H1 (cell line): Measurements from ENCODE around the gene PPM1L. TPM values are rescaled to one million over a fixed set of nuclear protein-coding genes. Genes with fewer than 3 reads are reported as not detected.

Experiments used
- BACH1 ChIP-seq: IDR thresholded peaks from 2 replicates; pipeline ENCODE4 v1.6.1; 2012; ENCODE audit warnings: low read length, improper control_type of control experiment
- BRCA1 ChIP-seq: IDR thresholded peaks from 2 replicates; pipeline ENCODE4 v1.6.1; 2012; ENCODE audit warnings: low read depth, low read length, improper control_type of control experiment
- JUN ChIP-seq: IDR thresholded peaks from 2 replicates; pipeline ENCODE4 v1.6.1; 2011; ENCODE audit warnings: low read depth, mild to moderate bottlenecking, improper control_type of control experiment, low read length
- JUND ChIP-seq: IDR thresholded peaks from 2 replicates; pipeline ENCODE4 v1.6.1; 2011; ENCODE audit warnings: mild to moderate bottlenecking, improper control_type of control experiment, low read length
- SAP30 ChIP-seq: fragments of 300-600 bp; sonication (generic); IDR thresholded peaks from 2 replicates; pipeline ENCODE4 v1.7.1; 2012; ENCODE audit warnings: low read length, moderate library complexity, mild to moderate bottlenecking, inconsistent platforms; ENCODE audit not compliant: insufficient read depth, insufficient replicate concordance
- SIX5 ChIP-seq: IDR thresholded peaks from 2 replicates; pipeline ENCODE4 v1.6.1; 2011; ENCODE audit warnings: mild to moderate bottlenecking, low read depth, low read length
- SP2 ChIP-seq: IDR thresholded peaks from 2 replicates; pipeline ENCODE4 v1.6.1; 2012; ENCODE audit warnings: mild to moderate bottlenecking, low read length, inconsistent platforms
- TAF7 ChIP-seq: optimal IDR thresholded peaks from 2 replicates; pipeline ENCODE3; 2011; ENCODE audit warnings: low read depth, mild to moderate bottlenecking, inconsistent platforms, low read length, moderate library complexity, borderline replicate concordance
- TCF12 ChIP-seq: IDR thresholded peaks from 2 replicates; pipeline ENCODE4 v1.6.1; 2011; ENCODE audit warnings: low read depth, mild to moderate bottlenecking, low read length
- ZNF274 ChIP-seq: IDR thresholded peaks from 2 replicates; pipeline ENCODE4 v1.7.0; 2012; ENCODE audit warnings: low read length, borderline replicate concordance; ENCODE audit errors: extremely low read depth
- polyA plus RNA-seq, 7 experiments: library from polyadenylated mRNA; depleted of rRNA in 3 of 7; stranded (reverse) in 5 of 7; unstranded in 2 of 7; fragments of >200 nt in 5 of 7; fragments of 200-250 nt in 2 of 7; gene quantifications; 1 replicate in 5 of 7; 2 replicates in 1 of 7; 4 replicates in 1 of 7; pipeline versions ENCODE4 v1.2.1 to v1.2.3, GENCODE V29; 2011 to 2013; ENCODE audit warnings: missing spikeins in 2 of 7, mixed read lengths in 2 of 7
- total RNA-seq: library from RNA; stranded (reverse); fragmentation: NEBNext Ultra II Directional; extraction: Animal tissue kit (Norgen Biotek cat#: 25700); gene quantifications from 2 replicates; pipeline ENCODE4 v1.2.1, GENCODE V29; 2021
- TF ChIP-seq, protein P1 (sequence below): fragments of 300-600 bp; sonication (generic); IDR thresholded peaks from 2 replicates; pipeline ENCODE4 v1.7.1; 2012; ENCODE audit warnings: low read length, moderate library complexity, mild to moderate bottlenecking, inconsistent platforms; ENCODE audit not compliant: insufficient replicate concordance
- TF ChIP-seq, protein P2 (sequence below): IDR thresholded peaks from 2 replicates; pipeline ENCODE4 v1.6.1; 2012; ENCODE audit warnings: inconsistent platforms

Gene PPM1L
- total and polyA plus RNA-seq, 2 of the 8 experiments (the other 6 are each of a cell fraction or from before 2014, with no cell fraction given) = 2.8 to 18.1 TPM

DNA sequence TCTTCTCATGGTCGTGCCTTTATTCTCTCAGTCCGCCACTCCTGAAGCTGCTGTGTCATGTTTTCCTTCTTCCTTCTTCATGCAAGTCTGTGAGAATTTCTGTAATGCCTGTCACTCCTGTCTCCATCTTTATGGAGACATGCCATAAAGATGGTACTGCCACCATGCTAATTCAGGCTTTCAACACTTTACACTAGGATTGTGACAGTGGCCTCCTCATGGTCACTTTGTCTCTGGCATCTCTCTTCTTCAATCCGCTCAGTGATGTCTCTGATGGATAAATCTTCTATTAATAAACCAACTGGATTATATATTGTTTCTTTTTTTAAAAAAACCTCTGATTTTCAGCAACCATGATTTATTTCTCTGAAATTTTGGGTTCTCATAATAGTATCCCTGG lies 18.1 kb downstream of the PPM1L start (continued):
- TF ChIP-seq, protein P1, sequence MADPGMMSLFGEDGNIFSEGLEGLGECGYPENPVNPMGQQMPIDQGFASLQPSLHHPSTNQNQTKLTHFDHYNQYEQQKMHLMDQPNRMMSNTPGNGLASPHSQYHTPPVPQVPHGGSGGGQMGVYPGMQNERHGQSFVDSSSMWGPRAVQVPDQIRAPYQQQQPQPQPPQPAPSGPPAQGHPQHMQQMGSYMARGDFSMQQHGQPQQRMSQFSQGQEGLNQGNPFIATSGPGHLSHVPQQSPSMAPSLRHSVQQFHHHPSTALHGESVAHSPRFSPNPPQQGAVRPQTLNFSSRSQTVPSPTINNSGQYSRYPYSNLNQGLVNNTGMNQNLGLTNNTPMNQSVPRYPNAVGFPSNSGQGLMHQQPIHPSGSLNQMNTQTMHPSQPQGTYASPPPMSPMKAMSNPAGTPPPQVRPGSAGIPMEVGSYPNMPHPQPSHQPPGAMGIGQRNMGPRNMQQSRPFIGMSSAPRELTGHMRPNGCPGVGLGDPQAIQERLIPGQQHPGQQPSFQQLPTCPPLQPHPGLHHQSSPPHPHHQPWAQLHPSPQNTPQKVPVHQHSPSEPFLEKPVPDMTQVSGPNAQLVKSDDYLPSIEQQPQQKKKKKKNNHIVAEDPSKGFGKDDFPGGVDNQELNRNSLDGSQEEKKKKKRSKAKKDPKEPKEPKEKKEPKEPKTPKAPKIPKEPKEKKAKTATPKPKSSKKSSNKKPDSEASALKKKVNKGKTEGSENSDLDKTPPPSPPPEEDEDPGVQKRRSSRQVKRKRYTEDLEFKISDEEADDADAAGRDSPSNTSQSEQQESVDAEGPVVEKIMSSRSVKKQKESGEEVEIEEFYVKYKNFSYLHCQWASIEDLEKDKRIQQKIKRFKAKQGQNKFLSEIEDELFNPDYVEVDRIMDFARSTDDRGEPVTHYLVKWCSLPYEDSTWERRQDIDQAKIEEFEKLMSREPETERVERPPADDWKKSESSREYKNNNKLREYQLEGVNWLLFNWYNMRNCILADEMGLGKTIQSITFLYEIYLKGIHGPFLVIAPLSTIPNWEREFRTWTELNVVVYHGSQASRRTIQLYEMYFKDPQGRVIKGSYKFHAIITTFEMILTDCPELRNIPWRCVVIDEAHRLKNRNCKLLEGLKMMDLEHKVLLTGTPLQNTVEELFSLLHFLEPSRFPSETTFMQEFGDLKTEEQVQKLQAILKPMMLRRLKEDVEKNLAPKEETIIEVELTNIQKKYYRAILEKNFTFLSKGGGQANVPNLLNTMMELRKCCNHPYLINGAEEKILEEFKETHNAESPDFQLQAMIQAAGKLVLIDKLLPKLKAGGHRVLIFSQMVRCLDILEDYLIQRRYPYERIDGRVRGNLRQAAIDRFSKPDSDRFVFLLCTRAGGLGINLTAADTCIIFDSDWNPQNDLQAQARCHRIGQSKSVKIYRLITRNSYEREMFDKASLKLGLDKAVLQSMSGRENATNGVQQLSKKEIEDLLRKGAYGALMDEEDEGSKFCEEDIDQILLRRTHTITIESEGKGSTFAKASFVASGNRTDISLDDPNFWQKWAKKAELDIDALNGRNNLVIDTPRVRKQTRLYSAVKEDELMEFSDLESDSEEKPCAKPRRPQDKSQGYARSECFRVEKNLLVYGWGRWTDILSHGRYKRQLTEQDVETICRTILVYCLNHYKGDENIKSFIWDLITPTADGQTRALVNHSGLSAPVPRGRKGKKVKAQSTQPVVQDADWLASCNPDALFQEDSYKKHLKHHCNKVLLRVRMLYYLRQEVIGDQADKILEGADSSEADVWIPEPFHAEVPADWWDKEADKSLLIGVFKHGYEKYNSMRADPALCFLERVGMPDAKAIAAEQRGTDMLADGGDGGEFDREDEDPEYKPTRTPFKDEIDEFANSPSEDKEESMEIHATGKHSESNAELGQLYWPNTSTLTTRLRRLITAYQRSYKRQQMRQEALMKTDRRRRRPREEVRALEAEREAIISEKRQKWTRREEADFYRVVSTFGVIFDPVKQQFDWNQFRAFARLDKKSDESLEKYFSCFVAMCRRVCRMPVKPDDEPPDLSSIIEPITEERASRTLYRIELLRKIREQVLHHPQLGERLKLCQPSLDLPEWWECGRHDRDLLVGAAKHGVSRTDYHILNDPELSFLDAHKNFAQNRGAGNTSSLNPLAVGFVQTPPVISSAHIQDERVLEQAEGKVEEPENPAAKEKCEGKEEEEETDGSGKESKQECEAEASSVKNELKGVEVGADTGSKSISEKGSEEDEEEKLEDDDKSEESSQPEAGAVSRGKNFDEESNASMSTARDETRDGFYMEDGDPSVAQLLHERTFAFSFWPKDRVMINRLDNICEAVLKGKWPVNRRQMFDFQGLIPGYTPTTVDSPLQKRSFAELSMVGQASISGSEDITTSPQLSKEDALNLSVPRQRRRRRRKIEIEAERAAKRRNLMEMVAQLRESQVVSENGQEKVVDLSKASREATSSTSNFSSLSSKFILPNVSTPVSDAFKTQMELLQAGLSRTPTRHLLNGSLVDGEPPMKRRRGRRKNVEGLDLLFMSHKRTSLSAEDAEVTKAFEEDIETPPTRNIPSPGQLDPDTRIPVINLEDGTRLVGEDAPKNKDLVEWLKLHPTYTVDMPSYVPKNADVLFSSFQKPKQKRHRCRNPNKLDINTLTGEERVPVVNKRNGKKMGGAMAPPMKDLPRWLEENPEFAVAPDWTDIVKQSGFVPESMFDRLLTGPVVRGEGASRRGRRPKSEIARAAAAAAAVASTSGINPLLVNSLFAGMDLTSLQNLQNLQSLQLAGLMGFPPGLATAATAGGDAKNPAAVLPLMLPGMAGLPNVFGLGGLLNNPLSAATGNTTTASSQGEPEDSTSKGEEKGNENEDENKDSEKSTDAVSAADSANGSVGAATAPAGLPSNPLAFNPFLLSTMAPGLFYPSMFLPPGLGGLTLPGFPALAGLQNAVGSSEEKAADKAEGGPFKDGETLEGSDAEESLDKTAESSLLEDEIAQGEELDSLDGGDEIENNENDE = no peak
- TF ChIP-seq SAP30 = no peak
- no peak for TF ChIP-seq BRCA1
- TF ChIP-seq, protein P2, sequence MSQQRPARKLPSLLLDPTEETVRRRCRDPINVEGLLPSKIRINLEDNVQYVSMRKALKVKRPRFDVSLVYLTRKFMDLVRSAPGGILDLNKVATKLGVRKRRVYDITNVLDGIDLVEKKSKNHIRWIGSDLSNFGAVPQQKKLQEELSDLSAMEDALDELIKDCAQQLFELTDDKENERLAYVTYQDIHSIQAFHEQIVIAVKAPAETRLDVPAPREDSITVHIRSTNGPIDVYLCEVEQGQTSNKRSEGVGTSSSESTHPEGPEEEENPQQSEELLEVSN = no peak
- no peak for TF ChIP-seq TAF7
- no peak for TF ChIP-seq SIX5
- no peak for TF ChIP-seq ZNF274
- TF ChIP-seq JUND = no peak
- TF ChIP-seq SP2 = no peak
- no peak for TF ChIP-seq BACH1
- no peak for TF ChIP-seq JUN
- no peak for TF ChIP-seq TCF12
